ENCODE data around the gene TMEM233.
A peak's percentile ranks its signal among the peaks of the same experiment; 100 is the strongest.

Gene TMEM233

DNA sequence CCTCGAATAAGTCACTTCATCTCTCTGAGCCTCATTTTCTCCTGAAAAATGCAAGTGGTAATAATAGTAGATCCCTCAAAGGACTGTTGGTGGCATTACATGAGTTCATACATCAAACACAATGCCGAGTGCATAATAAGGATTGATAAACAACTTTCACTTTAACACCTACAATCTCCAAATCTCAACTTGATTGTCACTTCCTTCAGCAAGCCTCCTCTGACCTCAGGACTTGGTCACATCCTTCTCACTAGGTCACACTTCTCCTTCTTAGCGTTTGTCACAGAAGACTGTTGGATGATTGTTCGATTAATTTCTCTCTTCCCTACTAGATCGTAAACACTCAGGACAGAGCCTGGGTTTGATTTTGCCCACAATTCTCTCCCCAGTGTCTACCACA is 66.5 kb downstream of the TMEM233 start:
- DNase-seq: no peak

DNA sequence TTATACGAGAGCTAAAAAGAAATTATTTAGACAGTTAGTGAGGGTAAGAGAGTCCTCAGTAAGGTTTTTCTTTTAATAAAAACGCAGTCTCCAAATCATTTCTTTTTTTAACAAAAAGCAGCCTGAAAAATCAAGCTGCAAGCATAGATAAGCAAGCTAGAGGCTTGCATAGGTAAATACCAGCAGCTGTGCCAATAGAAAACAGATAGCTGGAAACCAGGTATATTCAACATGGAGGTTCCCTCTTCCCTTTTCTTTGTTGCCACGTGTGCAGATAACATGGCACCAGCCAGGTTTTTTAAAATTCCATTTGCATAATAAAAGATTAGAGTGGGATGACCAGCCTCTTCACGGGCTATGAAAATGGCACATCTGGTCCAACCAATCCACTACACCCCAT is 68.3 kb downstream of the TMEM233 start:
- no peak for DNase-seq

DNA sequence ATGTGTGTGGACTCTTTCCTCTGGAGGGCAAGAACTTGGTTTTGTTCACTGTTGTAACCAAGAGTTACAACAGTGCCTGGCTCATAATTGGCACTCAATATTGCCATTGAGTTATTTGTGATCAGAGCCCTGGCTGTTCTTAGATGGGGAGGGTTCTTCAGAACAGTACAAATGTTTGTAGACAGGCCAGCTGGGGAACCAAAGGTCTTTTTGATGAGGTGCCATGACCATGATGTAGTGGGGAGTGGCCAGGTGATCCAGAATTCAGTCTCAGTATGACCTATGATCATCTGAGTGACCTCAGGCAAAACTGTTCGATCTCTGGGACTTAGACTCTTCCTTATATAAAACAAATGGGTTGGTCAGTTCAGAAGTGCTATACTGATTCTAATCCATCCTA is 71.1 kb downstream of the TMEM233 start:
- no peak for DNase-seq

DNA sequence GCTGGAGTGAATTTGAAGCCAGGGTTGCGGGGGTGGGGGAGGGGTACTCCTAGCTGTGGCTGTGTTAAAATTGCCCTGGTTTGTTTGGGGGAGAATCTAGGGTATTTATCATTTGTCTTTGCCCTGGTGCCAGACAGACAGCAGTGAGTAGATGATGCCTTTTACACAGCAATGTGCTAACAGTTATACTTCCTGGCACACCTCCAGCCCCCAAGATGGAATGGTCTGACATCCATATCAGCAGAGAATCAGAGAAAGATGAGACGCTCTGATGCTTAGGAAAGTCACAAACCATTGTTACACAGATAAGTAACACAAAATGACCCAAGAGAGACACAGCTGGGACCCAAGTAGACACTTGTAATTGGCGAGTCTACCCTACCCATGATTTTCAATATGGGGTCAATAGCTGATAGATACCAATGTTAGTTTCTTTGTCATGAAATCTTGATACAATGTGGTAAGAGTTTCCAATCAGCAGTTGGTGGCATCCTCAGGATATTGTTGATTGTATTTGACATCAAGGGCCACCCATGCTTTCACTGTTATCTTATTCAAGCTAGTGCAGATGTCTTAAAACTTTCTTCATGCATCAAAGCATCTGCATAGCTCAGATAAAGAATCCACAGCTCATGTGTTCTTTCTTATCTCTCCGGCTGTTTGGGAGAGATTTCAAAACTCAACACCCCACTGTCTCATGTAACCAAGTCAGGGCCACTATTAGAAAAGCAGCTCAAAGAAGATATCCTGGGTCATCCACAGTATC is 71.8 kb downstream of the TMEM233 start:
- DNase-seq: no peak

DNA sequence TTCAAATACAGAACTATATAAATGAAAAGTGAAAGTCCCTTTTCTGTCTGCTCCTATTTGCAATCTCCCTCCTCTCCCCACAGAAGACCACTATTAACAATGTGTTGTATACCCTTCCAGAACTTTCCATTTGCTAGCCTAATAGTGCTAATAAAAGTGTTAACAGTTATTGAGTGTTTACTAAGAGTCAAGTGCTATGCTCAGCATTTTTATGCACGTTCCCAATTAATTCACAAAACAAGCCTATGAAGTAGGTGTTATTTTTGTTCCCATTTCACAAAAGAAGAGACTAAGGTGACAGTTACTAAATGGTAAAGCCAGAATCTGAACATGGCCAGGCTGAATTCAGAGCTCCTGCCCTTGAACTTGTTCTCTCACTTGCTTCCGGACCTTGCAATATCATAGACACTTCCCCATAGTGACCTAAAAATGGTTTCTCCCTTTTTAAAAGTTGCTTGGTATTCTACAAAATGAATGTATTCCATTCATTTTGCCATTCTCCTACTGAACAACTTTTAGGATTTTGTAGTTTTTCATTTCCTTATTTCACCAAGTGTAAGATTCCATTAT is 72.7 kb downstream of the TMEM233 start:
- no peak for DNase-seq

DNA sequence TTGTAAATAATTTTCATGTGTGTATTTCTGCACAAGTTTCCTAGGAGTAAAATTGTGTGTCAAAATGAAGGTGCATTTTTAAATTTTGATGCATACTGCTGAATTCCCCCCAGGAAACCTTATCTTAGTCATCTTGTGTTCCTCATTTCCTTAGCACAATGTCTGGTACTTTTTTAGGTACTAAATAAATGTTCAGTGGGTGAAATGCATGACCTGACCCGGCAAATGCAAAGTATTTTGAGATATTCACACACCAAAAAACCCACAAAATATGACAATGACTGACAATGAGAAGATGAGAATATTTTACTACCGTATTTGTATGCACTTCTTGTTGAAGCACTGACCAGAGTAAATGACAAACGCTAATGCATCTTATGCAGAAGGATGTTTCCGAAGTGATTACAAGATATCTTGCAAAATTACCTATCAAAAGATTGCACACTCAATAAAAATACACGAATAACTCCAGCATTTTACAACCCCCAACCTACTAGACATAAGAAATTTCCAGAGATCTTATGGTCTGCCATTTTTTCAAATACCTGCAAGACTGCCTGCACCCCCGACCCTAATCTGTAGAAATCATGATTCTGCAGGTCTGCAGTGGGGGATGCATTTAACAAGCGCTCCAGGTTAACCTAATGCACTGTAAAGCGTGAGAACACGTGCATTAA is 73.5 kb downstream of the TMEM233 start:
- DNase-seq: peak in 1 of 2 experiments; percentile 56

DNA sequence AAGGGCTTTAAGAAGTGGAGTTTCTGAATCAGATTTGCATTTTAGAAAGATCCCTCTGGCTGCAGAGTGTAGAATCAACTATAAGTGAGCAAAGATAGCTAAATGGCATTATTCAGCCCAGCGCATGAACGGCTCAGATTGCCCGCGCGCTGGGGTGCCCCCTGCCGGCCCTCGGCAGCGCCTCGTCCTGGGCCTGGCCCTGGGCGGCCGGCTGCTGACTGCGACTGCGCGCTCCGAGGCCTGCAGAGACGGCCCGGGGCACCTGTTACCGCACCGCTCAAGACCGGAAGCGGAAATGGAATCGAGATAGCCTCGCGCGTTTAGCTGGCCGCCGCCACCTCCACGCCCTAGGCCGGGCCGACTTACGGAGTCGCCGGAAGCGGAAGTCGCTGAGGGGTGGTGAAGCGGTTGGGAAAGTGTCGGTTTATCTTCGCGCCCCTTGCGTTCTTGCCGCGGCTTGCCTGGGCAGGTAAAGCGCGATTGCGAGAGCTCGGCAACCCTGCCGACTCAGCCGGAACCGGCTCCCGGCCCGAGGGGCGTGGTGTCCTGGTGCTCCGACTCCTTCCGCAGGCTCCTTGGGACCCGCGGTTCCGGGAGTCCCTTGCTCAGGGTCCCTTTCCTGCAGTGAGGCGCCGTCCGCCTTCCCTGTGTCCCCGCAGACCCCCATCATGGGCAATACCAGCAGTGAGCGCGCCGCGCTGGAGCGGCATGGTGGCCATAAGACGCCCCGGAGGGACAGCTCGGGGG is 74.2 kb downstream of the TMEM233 start, which contains the start of gene PRKAB1:
Gene PRKAB1 (plus strand): TSS at position 557 of the 747 bp plus-strand sequence. CDS start 112 bp downstream, at position 669.
- peak; percentile 16 to 87 for DNase-seq

DNA sequence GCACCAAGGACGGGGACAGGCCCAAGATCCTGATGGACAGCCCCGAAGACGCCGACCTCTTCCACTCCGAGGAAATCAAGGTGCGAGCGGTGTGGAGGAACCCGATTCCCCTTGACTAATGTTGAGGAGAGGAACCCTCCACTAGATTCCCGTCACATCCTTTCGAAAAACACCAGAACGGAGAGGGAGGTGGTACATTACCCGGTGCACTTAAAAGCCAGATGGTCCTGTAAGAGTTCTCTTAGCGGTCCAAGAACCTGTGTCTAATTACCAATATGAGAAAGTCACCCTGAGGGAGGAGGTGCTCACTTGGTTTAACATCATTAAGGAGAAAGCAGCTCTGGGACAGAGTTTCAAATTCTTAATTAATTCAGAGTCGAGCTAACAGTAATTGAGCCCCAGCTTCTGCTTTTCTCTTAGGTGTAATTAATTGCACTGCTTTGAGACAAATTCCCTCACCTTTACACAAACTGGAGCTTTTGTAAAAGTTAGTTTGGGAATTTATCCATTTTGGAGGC is 74.8 kb downstream of the TMEM233 start:
- DNase-seq: no peak

DNA sequence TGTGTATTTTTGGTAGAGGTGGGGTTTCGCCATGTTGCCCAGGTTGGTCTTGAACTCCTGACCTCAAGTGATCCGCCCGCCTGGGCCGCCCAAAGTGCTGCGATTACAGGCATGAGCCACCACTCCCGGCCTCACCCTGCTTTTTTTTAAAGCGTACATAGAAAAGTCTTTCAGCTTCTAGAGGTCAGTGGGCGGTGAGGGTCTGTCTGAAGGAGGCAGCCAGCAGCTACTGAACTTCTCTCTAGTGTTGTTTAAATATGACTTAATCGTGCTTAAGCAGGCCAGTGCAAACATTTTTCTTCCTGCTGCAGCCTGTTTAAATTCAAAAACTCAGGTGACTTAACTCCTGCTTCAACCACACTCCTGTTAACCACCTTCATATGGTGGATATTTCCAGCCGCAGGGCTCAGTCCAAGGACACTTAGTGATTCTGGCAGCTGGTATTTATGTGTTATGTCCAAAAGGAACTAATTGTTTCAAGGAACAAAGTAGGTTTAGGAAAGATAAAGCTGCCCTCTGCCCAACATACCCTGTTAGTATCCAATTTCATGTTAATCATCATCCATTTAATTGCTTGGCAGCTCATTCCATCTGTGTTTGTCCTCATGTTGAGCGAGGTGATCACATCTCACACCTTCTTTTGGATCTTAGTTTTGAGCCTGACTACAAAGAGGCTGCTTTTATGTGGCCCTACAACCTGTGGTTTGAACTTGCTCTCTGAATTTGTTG is 76.3 kb downstream of the TMEM233 start:
- no peak for DNase-seq

DNA sequence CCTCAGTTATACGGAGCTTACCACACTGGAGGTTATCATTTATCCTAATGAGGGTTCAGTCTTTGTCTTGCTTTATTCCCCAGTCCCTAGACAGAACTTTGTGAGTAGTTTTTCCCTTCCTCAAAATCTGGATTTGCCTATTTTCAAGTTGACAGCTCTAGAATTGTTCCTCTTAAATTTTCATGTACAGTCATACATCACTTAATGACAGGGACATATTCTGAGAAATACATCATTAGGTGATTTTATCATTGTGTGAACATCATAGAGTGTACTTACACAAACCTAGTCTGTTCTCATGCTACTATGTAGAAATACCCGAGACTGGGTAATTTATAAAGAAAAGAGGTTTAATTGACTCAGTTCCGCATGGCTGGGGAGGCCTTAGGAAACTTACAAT is 77.5 kb downstream of the TMEM233 start:
- DNase-seq: no peak

DNA sequence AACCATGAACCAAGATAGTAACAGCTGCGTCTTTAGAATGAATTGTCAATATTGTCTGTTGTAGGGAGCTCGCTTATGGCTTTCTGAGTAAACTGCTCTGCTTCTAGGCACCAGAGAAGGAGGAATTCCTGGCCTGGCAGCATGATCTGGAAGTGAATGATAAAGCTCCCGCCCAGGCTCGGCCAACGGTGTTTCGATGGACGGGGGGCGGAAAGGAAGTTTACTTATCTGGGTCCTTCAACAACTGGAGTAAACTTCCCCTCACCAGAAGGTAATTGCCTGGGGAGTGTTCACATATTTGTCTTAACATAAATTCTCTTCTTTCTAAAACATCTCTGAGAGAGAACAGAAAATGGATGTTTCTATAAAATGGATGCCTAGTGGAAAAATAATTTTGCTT is 78.6 kb downstream of the TMEM233 start:
- no peak for DNase-seq

DNA sequence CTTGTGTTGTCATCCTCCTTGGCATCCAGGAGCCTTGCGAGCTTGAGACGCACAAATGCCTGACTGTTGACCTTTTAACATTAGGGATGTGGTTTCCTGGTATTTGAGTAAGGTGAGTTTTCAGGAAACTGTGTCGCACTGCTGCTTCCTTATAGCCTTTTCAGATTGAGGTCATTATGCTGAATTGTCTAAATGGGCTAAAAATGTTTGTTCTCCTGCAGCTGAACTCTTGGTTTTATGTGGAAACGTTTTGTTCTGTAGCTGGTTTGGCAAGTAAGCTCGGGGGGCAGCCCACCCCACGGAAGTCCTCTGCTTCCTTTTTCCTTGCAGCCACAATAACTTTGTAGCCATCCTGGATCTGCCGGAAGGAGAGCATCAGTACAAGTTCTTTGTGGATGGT is 80.1 kb downstream of the TMEM233 start:
- no peak for DNase-seq

DNA sequence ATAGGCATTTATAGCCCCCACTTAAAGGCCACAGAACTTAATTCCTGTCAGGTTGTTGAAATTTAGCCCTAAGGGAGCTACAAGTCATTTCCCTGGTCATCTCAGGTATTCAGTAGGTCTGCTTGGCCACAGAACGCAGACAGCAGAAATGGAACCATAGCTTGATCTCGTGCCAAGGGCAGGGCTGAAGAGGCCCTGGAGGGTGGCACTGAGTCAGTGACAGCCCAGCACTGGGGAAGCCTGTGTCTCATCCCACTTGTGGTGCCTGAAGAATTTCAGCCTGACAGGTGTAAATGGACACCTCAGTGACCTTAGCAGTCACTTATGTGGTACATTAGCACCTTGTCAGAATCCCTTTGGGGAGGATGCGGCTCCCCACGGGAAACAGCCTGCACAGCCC is 81.0 kb downstream of the TMEM233 start:
- DNase-seq: no peak

DNA sequence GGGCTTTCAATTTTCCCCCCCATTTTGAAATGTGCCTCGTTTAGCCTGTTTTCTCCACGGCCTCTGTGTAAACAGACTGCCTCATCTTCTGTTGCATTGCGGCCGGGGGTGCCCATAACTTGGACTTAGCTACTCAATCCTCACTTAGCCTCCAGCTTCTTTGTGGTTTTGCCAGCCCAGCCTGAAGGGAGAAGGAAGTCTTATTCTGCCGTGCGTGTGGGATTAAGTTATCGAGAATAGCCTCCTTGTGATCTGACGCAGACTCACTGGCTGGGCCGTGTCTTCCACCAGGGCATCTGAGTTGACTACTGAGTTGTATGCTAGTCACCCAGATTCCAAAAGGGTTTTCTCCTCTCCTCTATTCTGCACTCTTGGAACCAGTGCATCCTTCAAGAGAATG is 82.4 kb downstream of the TMEM233 start:
- DNase-seq: no peak

DNA sequence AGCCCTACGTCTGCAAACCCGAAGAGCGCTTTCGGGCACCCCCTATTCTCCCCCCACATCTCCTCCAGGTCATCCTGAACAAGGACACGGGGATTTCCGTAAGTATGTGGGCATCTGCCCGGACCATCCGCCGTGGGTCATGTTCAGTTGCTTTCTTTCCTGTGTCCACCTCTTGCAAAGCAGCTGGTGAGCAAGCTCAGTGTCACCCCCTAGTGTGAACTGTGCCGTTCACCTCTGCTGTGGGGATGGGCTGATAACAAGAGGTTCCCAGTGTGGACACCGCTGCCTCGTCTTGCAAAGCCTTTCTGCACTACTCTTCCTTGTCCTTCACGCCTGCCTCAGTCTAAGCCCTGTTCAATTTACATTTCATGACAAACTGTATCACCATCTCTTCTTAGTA is 83.0 kb downstream of the TMEM233 start:
- DNase-seq: no peak

DNA sequence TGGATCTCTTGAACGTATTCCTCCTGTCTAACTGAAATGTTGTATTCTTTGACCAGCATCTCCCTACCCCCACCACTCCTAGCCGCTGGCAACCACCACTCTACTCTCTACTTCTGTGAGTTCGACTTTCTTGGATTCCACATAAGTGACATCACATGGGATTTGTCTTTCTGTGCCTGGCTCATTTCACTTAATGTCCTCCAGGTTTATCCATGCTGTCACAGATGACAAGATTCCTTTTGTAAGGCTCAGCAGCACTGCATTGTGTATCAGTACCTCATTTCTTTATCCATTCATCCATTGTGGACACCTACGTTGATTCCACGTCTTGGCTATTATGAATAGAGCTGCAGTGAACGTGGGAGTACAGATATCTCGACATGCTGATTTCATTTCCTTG is 84.9 kb downstream of the TMEM233 start:
- no peak for DNase-seq

DNA sequence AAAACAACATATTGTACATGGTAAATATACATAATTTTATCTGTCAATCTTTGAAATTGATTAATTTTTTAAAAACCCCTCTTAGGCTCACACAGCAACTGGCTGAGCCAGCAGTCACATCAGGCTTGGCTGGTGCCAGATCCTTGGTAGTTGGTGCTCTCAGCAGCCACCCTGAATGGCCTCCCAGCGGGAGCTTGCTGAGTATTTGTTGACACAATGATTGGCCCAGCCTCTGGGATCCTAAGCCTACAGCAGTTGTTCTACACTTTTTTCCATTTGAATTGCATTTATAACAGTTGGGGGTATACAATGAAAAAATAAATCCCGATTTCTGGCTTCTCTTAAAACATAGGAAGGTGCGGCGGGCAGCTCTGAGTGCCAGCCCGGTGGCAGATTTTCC is 85.5 kb downstream of the TMEM233 start:
- DNase-seq: no peak

DNA sequence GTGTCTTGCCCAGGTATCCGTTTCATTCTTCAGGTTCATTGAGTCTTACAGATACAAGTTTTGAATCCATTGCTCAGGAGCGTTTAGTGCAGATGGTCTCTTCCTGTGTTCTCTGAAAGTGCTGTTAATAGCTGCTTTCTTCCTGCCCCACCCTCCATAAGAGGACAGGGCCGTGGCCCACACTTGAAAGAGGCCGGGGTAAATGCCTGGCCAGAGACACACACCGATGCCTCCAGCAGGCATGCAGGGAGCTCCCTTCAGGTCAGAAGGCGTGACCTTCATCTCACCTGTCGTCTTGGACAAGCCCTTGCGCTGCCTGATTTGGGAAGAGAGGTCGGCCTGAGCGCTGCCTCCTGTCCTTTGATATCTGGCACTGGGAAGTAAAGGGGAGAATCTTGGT is 85.9 kb downstream of the TMEM233 start:
- DNase-seq: no peak

DNA sequence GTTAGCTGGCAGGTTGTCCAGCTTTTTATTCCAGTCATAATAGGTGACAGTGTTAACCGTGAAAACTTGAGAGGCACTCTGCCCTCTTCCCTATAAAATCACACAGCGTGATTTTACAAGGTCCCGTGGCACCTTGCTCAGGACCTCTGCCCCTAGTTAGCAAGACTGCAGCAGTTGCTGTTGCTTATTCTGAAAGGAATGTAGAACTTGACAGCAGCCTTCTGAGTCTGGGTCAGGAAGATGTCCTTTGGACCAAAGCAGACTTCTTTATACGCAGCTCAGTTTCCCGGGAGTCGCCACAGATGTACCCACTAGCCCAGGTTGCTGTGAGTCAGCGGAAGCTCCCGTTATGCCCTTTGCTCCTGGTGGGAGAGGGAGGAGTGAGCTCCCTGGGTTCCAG is 87.5 kb downstream of the TMEM233 start:
- DNase-seq: no peak

DNA sequence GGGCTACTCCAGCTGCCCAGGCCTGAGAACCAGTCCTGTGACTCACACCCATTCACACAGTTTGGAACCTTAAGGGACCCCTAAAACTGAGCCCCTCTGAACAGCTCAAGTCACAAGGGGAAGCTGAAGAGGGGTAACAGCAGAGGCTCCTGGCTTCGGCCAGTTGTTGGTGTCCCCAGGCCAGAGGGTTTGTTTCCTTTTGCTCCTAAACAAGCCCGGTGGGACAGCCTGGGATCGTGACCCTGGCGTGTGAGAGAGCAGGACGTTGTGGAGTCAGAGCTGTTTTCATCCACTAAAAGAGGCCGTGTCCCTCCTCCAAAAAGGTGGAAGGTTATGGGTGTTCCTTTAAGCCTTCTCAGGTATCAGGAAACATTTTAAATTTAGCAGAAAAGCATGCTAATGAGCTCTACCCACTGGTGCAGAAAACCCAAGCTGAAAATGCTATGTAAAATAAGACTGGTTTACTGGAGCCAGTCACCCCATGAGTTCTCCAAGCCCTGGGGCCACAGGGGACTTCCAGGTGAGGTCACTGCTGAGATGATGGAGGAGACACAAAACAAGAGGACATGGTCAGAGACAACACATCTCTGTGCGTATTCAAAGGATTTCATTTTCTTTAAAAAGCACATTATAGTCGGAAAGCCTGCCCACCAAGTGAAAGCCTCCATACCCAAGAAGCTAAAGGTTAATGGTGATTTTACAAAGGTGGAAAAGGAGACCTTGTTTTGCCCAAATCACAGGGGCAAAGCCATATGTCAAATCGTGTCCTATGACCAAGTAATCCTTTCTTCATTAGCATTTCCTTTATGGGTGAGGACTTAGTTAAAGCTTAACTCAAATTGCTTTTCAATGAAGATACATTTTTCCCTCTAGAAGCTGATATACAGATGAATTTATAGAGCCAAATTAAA is 88.4 kb downstream of the TMEM233 start:
- DNase-seq: no peak

DNA sequence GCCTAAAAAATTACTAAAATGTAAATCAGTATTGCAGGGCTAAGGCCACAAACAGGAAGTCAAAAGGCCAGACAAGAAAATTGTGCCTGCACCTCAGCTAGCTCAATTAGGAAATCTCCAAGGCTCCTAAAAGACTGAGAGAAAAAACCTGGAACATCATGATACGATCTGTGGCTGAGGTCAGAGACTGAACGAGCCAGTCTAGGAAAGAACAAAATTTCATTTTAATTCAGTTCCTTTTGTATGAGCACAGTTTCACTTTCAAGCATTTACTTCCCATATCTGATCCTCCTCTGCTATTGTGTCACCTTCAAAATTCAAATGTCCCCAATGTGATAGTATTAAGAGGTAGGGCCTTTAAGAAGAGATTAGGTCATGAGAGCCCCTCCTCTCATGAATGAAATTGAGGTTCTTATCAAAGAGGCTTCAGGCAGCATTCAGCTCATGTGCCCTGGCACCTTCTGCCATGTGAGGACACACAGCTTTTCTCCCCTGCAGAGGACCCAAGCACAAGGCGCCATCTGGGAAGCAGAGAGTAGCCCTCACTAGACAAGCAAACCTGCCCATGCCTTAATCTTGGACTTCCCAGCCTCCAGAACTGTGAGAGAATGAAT is 89.2 kb downstream of the TMEM233 start:
- DNase-seq: no peak
